Dermis microvascular lymphatic vessel endothelial cell (primary cell): ENCODE results near the gene RETN. TPM values are rescaled to one million over a fixed set of nuclear protein-coding genes. Genes with fewer than 3 reads are reported as not detected.

Experiments
- DNase-seq, 2 donors: peaks; one replicate each; pipeline versions ENCODE4 v3.0.0 to v3.0.0-alpha.2; 2010; ENCODE audit warnings: low read depth in 2 of 2
- total RNA-seq: library from RNA; depleted of rRNA; stranded (reverse); fragments of >200 nt; gene quantifications from 2 replicates; pipeline ENCODE4 v1.2.1, GENCODE V29; 2014

Gene RETN
- total RNA-seq, 1 donor from 2014 or later, result not detected

- DNase-seq, result peak; percentile 45 to 75
These were observed 12.7 kb downstream of the RETN start for GRCh38 chr19:7681340-7682174.

- DNase-seq, result no peak
These were observed 13.5 kb downstream of the RETN start for GRCh38 chr19:7682175-7682855.

GRCh38 chr19:7685546-7686445 is 16.9 kb downstream of the RETN start:
- no peak for DNase-seq

- no peak for DNase-seq
These were observed 18.3 kb downstream of the RETN start for GRCh38 chr19:7687177-7687576.

- no peak for DNase-seq
These were observed 20.3 kb downstream of the RETN start for GRCh38 chr19:7689165-7689564.

GRCh38 chr19:7690779-7691258 is 22.0 kb downstream of the RETN start:
- no peak for DNase-seq

- no peak for DNase-seq
These were observed 22.6 kb downstream of the RETN start for GRCh38 chr19:7691497-7691896.

- DNase-seq, result no peak
These were observed 23.7 kb downstream of the RETN start for GRCh38 chr19:7692417-7693088.

GRCh38 chr19:7694499-7694898 is 25.6 kb downstream of the RETN start:
- DNase-seq, result no peak

- DNase-seq, result no peak
These were observed 29.0 kb downstream of the RETN start for GRCh38 chr19:7697721-7698287.

GRCh38 chr19:7698583-7698982 is 29.7 kb downstream of the RETN start:
- DNase-seq, result no peak

GRCh38 chr19:7699003-7699402 is 30.2 kb downstream of the RETN start:
- DNase-seq, result no peak

- no peak for DNase-seq
These were observed 30.9 kb downstream of the RETN start for GRCh38 chr19:7699417-7700401.

GRCh38 chr19:7701049-7701653 is 32.3 kb downstream of the RETN start:
- no peak for DNase-seq

GRCh38 chr19:7701654-7702457 is 33.0 kb downstream of the RETN start, which contains the start of gene FCER2:
TSS of gene FCER2 (minus strand) at chr19:7702131. CDS start at chr19:7699760, 2,371 bp downstream.
- DNase-seq, result no peak

GRCh38 chr19:7703332-7703731 is 34.5 kb downstream of the RETN start:
- DNase-seq, result no peak

GRCh38 chr19:7704280-7705060 is 35.6 kb downstream of the RETN start:
- no peak for DNase-seq
